Calu3 (cell line): Measurements from ENCODE around the gene CCDC106. TPM values are rescaled to one million over a fixed set of nuclear protein-coding genes. Genes with fewer than 3 reads are reported as not detected.
A peak's percentile ranks its signal among the peaks of the same experiment; 100 is the strongest.

Experiments
- BruUV-seq: library from RNA; stranded (reverse); fragments of 400-500 nt; replicated peaks from 2 replicates; lab custom pipeline; 2021; lab: Mats Ljungman, UMichigan
- CTCF ChIA-PET: fragments of 300-600 bp; sonication (Branson Sonifier 250); formaldehyde crosslinking; loops from one replicate; lab custom pipeline; 2022; ENCODE audit warnings: antibody characterized with exemption; lab: Charles Lee
- DNase-seq: peaks from one replicate; pipeline ENCODE4 v3.0.0; 2022
- H3K27ac Mint-ChIP-seq: one replicate; pipeline ENCODE4 v1.8.0; 2022; ENCODE audit warnings: mixed read lengths; ENCODE audit not compliant: unreplicated experiment
- H3K27me3 Mint-ChIP-seq: one replicate; pipeline ENCODE4 v1.8.0; 2022; ENCODE audit warnings: mixed read lengths; ENCODE audit not compliant: unreplicated experiment
- H3K36me3 Mint-ChIP-seq: one replicate; pipeline ENCODE4 v1.8.0; 2022; ENCODE audit warnings: mild to moderate bottlenecking, moderate library complexity, mixed read lengths; ENCODE audit not compliant: insufficient read depth, unreplicated experiment
- H3K4me1 Mint-ChIP-seq: one replicate; pipeline ENCODE4 v1.8.0; 2022; ENCODE audit warnings: mild to moderate bottlenecking, low read depth, mixed read lengths; ENCODE audit not compliant: unreplicated experiment
- H3K4me3 Mint-ChIP-seq: one replicate; pipeline ENCODE4 v1.8.0; 2022; ENCODE audit warnings: mild to moderate bottlenecking, low read depth, moderate library complexity, mixed read lengths; ENCODE audit not compliant: unreplicated experiment
- H3K9me3 Mint-ChIP-seq: one replicate; pipeline ENCODE4 v1.8.0; 2022; ENCODE audit warnings: low read depth, mixed read lengths; ENCODE audit not compliant: unreplicated experiment
- CTCF ChIP-seq: fragments of 200-600 bp; IDR thresholded peaks from one replicate; pipeline ENCODE4 v1.8.0; 2022; ENCODE audit warnings: antibody characterized with exemption; ENCODE audit not compliant: unreplicated experiment
- intact Hi-C: fragments of 100-400 bp; cut with micrococcal nuclease; formaldehyde crosslinking; loops from one replicate; pipeline ENCODE4 v1.10.0; 2022; ENCODE audit not compliant: unreplicated experiment
- total RNA-seq: library from RNA; stranded (reverse); gene quantifications from 2 replicates; pipeline ENCODE4 v1.2.3, GENCODE V29; 2022

Gene CCDC106
- total RNA-seq, 1 experiment from 2014 or later = 12.7 TPM

DNA sequence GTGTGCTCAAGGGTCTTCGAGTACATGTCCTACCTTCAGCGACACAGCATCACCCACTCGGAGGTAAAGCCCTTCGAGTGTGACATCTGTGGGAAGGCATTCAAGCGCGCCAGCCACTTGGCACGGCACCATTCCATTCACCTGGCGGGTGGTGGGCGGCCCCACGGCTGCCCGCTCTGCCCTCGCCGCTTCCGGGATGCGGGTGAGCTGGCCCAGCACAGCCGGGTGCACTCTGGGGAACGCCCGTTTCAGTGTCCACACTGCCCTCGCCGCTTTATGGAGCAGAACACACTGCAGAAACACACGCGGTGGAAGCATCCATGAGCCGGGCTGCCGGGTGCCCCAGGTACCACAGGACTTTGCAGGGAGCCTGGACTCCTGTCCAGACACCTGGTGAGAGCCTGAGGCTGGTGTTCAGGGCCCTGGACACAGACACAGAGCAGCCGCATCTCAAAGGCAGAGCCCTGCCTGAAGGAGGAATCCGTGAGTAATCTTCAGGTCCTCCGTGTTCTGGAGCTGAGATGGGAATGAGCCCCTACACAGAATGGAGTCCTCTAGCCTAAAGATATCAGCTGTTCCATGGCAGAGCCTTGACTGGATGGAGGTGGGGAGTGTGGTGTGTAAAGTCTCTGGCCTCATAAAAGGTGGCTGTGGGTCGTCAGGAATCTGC lies 3.0 kb upstream of the CCDC106 start:
- Mint-ChIP-seq H3K9me3 (no peaks in the 10 kb centered on the region), H3K4me1 (peaks cover 34% of the 10 kb centered on the region), H3K27me3 (no peaks in the 10 kb centered on the region), H3K4me3 (peak overlapping the region; percentile 92), H3K27ac (peak overlapping the region; percentile 73), H3K36me3 (peaks cover 91% of the 10 kb centered on the region)
- intact Hi-C loops = no loop called here
- CTCF ChIA-PET = no interaction called here
- TSS peak; percentile 56 for BruUV-seq
- no peak for DNase-seq
- TF ChIP-seq CTCF = no peak

- DNase-seq = no peak
- Mint-ChIP-seq H3K4me3 (no peak overlapping the region), H3K27ac (no peak overlapping the region), H3K4me1 (peaks cover 34% of the 10 kb centered on the region), H3K27me3 (no peaks in the 10 kb centered on the region), H3K9me3 (no peaks in the 10 kb centered on the region), H3K36me3 (peaks cover 86% of the 10 kb centered on the region)
- no TSS peak for BruUV-seq
- intact Hi-C loops = no loop called here
- CTCF ChIA-PET = interaction anchor here (0.6 kb wide), 1 partner anchor 98 kb away, joined by 6 read pairs; no protein-coding TSS in a partner anchor
- TF ChIP-seq CTCF = no peak
Observed at GRCh38 chr19:55645512-55645881, 2.5 kb upstream of the CCDC106 start.

DNA sequence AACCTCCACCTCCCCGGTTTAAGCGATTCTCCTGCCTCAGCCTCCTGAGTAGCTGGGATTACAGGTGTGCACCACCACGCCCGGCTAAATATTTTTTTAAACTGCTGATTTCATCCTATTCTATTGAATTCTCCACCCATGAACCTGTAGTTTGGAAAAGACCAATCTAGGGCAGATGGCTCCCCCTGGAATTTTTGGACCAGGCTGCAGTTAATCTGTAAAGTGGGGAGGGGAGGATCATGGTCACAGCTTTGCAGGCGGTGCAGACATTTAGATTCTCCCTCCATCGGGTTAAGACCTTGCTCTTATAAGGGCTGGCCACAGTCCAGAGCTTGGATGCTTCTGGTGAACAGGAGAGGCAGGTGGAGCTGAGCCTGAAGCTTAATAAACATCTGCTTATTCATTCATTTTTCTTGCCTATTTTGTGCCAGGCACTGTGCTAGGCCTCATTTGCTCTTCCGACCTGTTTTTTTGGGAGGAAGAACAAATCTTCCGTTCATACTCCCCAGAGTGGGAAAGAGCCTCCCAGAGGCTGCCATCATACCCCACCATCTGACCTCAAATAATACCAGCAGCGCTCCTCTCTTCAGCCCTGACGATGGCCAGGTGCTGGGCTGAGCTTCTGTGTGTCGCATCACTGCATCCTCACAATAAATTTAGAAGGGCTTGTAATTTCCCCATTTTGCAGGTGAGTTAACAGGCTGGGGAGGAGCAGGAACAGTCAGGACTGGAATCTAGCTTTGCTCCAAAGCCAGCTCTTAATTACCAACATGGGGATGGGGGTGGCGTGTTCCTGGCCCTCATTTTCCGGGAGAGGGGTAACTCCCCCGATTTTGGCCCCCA lies 902 bp upstream of the CCDC106 start:
- BruUV-seq = no TSS peak
- CTCF ChIA-PET = interaction anchor here (0.6 to 1.2 kb wide), 3 partner anchors 8 to 41 kb away, joined by 3 to 5 read pairs (median 4); no protein-coding TSS in a partner anchor

More for the DNA sequence above, 902 bp upstream of the CCDC106 start:
- peaks cover 77% of the 10 kb centered on the region for H3K36me3 Mint-ChIP-seq
- H3K4me1 Mint-ChIP-seq = peaks cover 23% of the 10 kb centered on the region
- no peak for TF ChIP-seq CTCF
- H3K9me3 Mint-ChIP-seq = no peaks in the 10 kb centered on the region
- peak overlapping the region; percentile 87 for H3K4me3 Mint-ChIP-seq
- DNase-seq = no peak
- intact Hi-C loops = no loop called here
- H3K27me3 Mint-ChIP-seq = no peaks in the 10 kb centered on the region
- no peak overlapping the region for H3K27ac Mint-ChIP-seq
